HG03354 (cell line): ENCODE results near the gene RPL18A.

ENCODE experiments used
- ATAC-seq: cut with Tn5 transposase; IDR thresholded peaks from one replicate; pipeline ENCODE4 v1.9.1; 2021; ENCODE audit warnings: mild to moderate bottlenecking; ENCODE audit not compliant: unreplicated experiment, poor library complexity, severe bottlenecking

Gene RPL18A

DNA sequence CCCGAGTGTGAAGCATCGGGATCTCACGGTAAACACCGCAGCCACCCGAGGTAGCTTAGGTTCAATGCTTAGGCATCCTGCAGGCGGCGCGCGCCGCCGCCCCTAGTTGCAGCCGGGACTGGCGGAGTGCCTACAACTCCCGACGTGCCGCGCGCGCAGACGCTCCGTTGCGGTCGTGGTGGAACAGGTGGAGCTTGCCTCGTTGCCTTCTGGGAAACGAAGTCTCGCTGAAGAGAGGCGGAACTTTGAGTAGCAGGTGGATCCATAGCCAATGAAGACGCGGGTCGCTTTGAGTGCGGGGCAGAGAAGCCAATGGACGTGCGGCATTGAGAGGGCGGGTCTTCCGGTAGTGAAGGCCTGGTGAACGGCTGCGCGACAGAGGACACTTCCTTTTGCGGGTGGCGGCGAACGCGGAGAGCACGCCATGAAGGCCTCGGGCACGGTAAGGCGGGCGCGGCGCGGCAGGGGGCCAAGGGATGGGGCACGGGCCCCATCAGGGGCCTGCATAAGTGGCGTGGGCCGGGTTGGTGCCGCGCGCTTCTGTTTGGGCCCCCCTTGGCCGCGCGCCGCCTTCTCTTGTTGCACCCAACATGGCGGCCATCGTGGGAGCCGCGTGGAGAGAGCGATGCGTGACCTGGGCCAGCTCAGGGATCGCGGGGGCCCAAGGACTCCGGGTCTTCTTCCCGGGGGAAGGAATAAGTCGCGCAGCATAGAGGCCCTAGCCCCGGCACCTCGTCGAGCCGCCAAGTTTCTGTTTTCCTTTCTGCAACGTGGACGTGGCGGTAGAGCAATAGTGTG lies at the start of gene RPL18A:
RPL18A (plus strand) TSS at position 378 of the 798 bp plus-strand sequence; CDS start at position 425, 47 bp downstream.
- ATAC-seq, result peak; percentile 92

DNA sequence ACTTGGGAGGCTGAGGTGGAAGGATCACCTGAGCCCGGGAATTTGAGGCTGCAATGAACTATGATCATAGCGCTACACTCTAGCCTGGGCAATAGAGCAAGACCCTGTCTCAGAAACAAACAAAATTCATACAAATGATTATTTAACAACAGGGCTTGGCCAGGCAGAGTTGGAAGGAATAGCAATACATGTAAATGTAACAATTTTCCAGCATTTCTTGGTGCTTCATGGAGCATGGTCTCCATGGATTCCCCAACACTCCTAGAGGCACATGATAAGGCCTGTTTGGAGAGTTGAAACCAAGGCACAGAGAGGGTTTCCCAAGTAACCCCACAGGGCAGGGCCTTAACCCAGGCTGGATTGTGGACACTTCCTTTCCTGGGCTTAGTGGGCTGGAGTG lies 48.6 kb upstream of the RPL18A start:
- no peak for ATAC-seq

DNA sequence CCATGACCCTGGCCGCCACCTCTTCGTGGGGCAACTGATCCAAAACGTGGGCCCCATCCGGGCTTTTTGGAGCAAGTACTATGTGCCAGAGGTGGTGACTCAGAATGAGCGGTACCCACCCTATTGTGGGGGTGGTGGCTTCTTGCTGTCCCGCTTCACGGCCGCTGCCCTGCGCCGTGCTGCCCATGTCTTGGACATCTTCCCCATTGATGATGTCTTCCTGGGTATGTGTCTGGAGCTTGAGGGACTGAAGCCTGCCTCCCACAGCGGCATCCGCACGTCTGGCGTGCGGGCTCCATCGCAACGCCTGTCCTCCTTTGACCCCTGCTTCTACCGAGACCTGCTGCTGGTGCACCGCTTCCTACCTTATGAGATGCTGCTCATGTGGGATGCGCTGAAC lies 48.0 kb upstream of the RPL18A start:
- no peak for ATAC-seq

DNA sequence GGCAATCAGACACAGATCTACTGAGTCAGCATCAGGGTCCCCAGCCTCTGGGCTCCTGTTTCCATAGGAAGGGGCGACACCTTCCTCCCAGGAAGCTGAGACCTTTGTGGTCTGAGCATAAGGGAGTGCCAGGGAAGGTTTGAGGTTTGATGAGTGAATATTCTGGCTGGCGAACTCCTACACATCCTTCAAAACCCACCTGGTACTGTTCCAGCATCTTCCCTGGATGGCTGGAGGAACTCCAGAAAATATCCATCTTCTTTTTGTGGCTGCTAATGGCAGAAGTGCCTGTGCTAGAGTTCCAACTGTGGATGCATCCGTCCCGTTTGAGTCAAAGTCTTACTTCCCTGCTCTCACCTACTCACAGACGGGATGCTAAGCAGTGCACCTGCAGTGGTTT lies 47.6 kb upstream of the RPL18A start:
- no peak for ATAC-seq

DNA sequence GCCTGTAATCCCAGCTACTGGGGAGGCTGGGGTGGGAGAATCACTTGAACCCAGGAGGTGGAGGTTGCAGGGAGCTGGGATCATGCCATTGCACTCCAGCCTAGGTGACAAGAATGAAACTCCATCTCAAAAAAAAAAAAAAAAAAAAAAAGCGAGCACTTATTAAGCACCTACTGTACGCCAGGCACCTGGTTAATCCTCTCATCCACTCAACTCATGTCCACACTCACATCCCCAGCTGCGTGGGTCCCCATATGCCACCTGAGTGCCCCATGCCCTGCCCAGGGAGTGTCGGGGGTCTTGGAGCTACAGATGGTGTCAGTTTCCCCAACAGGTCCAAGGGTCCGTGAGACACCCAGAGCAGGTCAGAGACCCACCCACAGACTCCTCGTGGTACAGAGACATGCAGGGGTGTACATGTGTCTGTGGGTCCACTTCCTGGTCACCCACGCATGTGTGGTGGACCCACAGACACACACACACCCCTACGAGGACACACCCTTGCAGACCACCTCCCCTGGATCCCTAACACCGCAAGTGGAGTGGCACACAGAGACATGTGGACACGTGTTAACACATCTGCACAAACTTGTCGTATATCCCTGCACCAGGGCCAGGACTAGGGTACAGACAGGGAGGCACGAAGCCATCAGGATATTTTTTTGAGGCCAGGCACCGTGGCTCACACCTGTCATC lies 41.9 kb upstream of the RPL18A start:
- no peak for ATAC-seq

DNA sequence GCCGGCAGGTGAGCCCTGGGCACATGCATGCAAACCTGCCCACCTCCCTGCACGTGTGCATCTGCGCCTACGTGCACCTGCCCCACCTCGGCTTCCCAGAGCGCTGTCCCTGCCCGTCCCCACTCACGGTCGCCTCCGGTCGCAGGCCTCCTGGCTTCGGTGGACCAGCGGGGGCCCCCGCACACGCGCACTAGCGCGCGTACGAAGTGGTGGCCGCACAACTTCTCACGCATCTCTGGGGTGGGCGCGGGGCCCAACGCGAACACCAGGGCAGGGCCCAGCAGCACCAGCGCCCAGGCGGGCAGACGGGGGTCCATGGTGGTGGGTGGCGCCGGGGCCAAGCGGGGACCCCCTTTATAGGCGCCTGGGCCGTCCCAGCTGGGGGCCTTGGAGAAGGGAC lies 38.5 kb upstream of the RPL18A start, which contains the start of gene INSL3:
INSL3 (minus strand) TSS at position 330 of the 400 bp plus-strand sequence; CDS start at position 317, 13 bp downstream.
- ATAC-seq, result no peak

DNA sequence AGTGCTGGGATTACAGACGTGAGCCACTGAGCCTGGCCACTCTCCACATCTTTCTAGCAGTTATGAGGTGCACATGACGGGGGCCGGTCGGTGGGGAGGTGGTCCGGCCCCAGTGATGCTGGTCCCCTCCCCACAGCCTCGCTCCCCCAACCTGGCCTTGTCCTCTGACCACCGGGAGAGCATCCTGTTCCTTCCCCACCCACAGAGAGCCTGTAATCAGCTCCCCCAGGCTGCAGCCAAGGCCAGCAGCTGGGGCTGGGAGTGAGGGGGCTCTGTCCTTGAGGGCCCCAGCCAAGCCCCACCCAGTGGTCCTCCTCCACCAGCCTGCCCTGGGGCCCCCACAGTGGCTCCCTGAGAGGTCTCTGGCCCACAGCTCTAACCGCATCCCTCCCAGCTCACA lies 35.4 kb upstream of the RPL18A start:
- no peak for ATAC-seq

DNA sequence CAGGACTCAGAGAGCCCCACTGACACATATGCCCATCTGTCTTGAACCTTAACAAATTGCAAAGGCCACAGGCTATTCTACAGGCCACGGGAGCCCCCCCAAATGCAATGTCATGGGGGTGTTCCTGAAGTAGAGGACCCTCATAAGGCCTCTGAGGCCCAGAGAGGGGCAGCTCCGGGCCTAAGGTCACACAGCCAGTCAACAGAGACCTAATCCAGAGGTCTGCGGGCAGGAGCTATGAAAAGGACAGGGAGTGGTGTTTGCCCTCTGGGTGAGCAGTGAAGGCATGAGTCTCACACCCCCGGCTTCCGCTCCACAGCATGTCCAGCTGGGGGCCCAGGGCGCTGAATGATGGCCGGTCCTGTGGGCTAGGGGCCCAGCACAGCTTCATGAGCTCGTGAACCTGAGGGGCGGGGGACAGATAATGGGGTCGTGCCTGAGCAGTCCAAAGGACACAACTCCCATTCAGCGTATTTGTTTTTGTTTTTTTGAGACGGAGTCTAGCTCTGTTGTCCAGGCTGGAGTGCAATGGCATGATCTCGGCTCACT lies 33.1 kb upstream of the RPL18A start:
- no peak for ATAC-seq

DNA sequence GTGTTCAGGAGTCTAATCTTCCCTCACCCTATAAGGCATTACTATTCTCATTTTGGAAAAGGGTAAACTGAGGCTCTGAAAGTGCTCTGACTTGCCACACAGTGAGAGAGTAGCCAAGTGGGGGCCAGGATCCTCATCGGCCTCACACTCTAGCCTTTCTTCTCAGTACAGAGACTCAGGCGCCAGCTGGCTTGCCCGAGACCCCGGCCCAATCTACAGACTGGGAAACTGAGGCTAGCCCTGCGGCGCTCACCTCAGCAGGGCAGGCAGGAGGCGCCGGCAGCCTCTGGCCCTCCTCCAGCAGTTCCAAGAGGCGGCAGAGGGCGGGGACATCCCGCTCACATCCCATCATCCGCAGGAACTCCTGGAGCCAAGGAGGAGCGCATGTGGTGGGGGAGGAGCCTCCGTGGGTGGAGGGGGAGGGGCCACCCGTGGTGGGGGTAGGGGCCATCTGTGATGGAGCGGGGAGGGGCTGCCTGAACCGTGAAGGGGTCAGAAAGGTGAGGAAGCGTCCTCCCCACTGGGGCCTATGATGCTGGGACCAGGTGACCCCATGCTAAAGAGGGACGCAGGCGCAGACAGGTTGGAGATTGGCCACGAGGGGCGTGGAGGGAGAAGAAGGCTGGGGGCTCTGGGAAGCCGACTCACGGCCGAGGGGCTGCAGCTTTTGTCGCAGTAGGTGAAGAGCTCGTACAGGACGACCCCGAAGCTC lies 29.7 kb upstream of the RPL18A start:
- no peak for ATAC-seq

DNA sequence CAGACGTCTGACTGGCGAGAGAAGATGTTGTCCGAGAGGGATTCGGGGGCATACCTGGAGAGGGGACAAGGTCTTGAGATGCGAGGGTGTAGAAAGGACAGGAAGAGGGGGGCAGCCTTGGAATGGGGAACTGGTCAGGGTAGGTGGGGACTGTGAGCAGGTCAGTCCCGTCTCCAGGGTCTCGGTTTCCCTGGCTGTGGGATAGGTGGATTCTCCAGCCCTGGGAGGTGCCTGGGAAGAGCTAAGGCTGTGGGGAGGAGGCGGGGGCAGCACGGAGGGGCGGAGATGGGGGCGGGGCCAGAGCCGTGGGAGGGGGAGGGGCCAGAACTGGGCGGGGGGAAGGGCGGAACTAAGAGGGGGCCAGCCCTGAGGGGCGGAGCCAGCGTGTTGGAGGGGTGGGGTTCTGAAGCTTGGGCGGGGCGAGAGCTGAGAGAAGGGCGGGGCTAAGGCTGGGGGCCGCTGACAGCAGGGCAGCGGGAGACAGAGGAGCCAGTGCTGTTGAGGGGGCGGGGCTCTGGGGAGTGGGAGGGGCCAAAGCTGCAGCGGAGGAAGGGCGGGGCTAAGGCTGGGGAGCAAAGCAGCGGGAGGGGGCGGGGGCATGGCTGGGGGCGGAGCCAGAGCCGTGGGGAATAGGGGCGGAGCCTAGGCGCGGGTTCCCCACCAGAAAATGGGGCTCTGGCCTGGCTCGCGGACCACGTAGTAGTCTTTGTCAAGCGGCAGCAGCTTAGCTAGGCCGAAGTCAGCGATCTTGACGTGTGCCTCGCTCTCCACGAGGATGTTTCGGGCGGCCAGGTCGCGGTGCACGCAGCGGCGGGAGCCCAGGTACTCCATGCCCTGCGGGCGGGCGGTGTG lies 28.9 kb upstream of the RPL18A start:
- no peak for ATAC-seq

DNA sequence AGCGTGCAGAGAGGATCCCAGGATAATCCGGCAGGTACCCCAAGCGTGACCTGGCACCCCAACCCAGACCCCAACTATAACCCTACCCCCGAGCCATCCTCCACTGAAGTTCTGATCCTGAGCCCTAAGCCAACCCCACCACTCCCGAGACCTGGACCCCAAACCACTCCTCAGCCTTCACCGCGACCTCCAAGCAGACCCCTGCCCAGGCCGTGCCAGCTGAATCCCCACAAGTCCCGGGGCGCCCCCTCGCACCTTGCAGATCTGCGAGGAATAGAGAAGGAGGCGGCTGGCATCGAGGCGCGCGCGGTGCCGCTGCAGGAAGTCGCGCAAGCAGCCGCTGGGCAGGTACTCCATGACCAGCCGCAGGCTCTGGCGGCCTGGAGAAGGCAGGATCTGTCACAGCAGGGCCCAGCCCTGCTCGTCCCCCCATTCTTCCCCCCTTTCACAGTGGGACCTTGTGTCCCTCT lies 28.3 kb upstream of the RPL18A start:
- no peak for ATAC-seq

DNA sequence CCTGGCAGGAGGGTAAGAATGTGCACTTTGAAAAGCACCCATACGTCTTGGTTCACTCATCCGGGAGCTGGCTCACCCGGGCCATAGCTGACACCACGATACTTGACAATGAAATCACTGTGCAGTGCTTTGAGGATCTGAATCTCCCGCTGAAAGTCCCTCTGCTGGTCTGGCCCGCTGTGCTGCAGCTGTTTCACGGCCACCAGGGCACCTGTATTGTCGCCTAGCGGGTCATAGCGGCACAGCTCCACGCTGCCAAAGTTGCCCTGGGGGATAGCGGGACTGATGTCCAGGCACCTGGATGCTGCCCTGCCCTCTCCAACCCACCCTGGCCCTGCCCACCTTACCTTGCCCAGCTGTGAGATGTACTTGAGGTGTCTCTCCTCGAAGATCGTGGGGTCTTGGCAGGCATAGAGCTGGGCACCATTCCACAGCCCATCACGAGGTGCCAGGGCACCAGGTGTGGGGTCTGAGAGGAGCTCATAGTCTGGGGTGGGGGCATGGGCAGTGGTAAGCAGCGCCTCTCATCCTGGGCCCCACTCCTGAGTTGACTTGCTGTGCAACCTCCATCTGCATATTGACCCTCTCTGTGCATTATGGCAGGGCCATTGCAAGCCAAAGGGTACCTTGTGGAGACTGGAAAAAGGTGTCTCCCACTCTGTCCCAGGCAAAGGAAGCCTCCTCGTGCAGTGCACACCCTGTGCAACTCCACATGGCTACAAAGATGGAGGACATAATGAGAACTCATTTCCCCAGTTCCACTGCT lies 27.1 kb upstream of the RPL18A start:
- ATAC-seq, result no peak

DNA sequence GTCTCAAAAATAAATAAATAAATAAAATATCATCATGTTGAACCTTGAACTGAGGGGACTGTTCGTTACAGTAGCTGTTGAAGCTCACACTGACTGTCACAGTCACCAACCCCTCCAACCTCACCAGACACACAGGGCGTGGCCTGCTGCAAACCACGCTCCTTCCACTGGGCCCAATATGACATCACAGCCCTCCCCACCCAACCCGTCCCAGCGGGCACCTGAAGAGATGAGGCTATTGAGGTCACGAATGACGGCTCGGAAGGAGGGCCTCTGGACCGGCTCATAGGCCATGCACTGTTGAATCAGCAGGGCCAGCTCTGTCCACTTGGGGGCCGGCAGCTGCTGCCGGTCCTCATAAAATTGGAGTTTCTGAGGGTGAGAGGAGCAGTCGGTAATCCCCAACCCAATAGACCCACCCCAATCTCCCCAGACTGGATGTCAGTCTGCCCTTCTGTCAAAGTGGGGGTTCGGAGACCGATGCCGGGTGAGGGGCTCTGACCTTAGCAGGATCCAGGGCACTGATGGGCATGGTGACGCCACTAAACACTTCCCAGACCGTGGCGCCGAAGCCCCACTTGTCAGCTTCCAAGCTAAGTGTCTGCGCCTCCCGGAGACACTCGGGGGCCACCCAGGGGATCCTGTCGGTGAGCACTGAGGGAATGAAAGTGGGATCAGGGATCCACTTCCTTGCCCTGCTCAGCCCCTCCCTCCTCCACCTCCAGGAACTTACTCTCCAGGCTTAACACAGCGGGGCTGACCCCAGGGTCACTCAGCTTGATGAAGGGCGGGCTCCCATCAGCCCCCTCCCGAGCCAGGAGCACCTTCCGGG lies 25.1 kb upstream of the RPL18A start:
- ATAC-seq, result no peak

DNA sequence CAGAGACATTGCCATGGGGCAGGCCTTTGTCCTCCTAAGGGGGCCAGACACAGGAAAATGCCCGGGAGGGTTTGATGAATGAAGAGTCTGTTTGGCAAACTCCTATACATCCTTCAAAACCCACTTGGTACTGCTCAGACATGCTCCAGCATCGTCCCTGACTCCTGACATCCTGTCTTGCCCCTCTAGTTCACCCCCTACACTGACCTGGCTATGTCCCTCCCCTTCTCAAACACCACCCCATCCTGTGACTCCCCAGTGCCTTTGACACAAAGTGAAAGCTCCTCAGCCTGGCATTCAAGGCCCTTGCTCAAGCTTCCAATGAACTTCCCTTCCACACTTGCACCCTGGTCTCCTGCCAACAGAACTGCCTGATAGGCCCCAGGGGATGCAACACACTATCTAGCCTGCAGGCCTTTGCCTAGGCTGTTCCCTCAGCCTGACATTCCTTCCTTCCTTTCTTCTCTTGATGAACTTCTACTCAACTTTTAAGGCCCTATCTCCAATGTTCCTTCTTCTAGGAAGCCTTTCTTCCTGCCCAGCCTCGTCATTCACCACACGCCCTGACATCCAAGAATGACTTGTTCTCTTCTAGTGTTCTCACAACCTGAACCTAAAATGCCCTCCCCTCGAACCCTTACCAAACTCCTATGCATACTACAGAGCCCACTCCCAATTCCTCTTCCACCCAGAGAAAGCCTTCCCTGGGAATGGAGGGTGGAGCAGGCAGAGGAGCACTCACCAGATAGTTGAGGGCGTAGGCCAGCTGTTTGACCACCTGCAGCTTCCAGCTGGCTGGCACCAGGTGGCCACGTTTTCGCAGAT lies 24.3 kb upstream of the RPL18A start:
- no peak for ATAC-seq

DNA sequence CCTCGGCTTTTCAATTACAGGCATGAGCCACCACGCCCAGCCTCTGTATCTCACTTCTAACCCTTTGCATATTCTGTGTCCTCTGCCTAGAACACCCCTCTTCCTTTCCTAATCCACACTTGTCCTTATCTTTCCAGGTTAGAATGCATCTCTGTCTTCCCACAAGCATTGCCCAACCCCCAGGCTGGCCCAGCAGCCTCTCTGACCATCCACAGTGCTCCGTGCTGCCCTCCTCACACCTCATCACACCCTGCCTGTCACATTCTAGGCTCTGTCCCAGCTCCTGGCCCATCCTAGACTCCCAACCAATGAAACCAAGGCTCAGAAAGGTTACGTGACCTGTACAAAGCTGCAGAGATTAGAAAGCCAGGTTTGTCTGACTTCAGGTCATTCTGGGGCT lies 23.2 kb upstream of the RPL18A start:
- no peak for ATAC-seq

DNA sequence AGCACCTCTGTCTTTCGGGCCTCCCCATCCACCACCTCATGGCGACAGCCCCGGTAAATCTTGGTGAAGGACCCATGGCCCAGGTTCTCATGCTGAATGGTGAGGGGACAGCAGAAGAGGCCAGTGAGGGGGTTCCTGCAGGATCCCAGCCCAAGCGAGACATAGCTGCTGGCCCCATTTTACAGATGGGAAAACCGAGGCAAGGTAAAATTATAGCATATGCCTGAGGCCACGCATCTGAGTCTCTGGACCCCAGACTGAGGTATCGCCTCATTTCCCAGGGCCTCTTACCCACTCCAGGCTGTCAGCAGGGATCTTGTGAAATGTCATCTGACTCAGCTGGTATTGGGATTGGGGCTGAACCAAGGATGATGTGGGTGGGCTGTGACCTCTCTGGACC lies 21.7 kb upstream of the RPL18A start:
- ATAC-seq, result no peak

DNA sequence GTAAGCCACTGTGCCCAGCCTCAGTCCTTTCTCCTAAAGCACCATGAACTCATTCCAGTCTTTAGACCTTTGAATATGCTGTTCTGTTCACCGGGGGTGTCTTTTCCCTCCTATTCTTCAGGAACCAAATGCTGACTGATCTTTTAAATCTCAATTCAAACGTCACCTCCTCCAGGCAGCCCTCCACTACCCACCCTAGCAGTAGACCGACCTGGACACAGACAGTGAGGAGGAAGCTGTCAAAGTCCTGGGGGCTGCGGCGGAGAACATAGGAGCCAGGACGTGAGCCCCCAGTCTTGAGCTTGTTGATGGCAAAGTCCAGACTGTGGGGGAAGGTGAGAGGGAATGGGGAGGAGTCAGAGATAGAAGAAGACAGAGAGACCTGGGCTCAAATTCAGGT lies 19.7 kb upstream of the RPL18A start:
- no peak for ATAC-seq
